ENCODE results near the gene PPP5C. TPM values are rescaled to one million over a fixed set of nuclear protein-coding genes. Genes with fewer than 3 reads are reported as not detected.

The PPP5C gene
- total RNA-seq, 2 experiments from 2014 or later: 105 to 118 TPM

DNA sequence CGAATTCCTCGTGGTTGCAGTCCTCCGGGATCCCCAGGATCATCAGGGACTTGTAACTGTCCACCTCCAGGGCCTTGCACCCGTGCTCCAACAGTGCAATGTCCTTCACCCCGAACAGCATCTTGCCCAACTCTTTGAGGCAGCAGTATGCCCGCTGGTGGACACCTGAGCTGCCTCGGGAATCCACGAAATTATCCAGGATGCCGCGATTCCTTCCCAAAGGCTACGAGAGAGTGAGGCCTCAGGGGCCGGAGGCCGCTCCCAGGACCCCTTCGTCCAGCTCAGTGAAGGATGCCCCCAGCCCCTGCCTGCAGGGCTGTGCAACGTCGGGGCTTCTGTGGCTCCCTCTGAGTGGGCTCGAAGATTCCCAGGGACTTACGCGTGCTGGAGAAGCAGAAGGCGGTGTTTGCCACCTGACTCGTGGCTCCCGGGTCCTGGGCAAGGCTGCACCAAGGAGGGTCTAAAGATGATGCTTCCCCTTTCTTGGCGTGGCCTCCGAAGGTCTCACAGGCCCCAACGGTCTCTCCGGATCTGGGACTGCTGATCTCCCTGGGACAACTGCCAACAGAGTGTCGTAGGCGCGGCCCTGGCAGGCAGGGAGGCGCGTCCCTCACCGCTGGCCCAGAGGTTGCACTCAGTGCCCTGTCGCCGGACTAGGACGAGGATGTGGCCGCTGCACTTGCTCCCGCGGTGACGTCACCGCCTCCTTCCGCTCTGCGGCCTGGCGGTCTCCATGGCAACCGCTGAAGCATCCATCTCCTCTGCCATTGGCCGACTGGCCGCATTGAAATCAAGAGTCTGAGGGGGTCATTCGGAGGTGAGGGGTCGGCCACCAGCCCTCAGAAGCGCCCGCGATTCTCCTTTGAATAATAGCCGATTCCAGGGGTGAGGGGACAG lies 81.6 kb downstream of the PPP5C start, which contains the start of gene PNMA8C:
TSS of gene PNMA8C (minus strand) at position 698 of the 897 bp plus-strand sequence. CDS start at position 121, 577 bp downstream.
- intact Hi-C loops (cut with micrococcal nuclease; ENCODE audit: unreplicated experiment): no loop called here
- H3K79me2 ChIP-seq (ENCODE audit: insufficient read depth, low read depth, low read length): no peaks in the 10 kb centered on the region
- no peaks in the 10 kb centered on the region for H3K36me3 ChIP-seq (ENCODE audit: insufficient read depth, low read length)
- H3K27ac ChIP-seq (ENCODE audit: low read depth, low read length, poor library complexity, severe bottlenecking): peak within 1 kb of the TSS; percentile 83
- ChIA-PET POLR2A (interaction anchor here (1.0 kb wide), 1 partner anchor 48 kb away, joined by 3 read pairs; no protein-coding TSS in a partner anchor), CTCF (ENCODE audit: unreplicated experiment) (no interaction called here)
- H3K4me2 ChIP-seq (ENCODE audit: low read length): peak within 1 kb of the TSS; percentile 70
- no TSS peak for BruUV-seq (replicated peaks)
- peak; percentile 87 for DNase-seq (ENCODE audit: low spot score)
- H3K4me1 ChIP-seq (ENCODE audit: insufficient read depth, low read length, poor library complexity, severe bottlenecking): peaks cover 67% of the 10 kb centered on the region
- H2AFZ ChIP-seq (ENCODE audit: low read length): peak within 1 kb of the TSS; percentile 63
- H3K9me3 ChIP-seq (ENCODE audit: low read length): no peaks in the 10 kb centered on the region
- peak within 1 kb of the TSS; percentile 64 for H3K4me3 ChIP-seq (ENCODE audit: low read depth, low read length, poor library complexity, severe bottlenecking)
- no peaks in the 10 kb centered on the region for H4K20me1 ChIP-seq (ENCODE audit: insufficient read depth, low read length)
- no peak for TF ChIP-seq EZH2phosphoT487 (IDR thresholded peaks at IDR 0.05; ENCODE audit: borderline replicate concordance, low read depth, low read length)
- TF ChIP-seq, protein P1, sequence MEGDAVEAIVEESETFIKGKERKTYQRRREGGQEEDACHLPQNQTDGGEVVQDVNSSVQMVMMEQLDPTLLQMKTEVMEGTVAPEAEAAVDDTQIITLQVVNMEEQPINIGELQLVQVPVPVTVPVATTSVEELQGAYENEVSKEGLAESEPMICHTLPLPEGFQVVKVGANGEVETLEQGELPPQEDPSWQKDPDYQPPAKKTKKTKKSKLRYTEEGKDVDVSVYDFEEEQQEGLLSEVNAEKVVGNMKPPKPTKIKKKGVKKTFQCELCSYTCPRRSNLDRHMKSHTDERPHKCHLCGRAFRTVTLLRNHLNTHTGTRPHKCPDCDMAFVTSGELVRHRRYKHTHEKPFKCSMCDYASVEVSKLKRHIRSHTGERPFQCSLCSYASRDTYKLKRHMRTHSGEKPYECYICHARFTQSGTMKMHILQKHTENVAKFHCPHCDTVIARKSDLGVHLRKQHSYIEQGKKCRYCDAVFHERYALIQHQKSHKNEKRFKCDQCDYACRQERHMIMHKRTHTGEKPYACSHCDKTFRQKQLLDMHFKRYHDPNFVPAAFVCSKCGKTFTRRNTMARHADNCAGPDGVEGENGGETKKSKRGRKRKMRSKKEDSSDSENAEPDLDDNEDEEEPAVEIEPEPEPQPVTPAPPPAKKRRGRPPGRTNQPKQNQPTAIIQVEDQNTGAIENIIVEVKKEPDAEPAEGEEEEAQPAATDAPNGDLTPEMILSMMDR (conservative IDR thresholded peaks at IDR 0.05; ENCODE audit: low read length): no peak
- H3K9me2 ChIP-seq (ENCODE audit: insufficient read depth, low read length): no peaks in the 10 kb centered on the region

DNA sequence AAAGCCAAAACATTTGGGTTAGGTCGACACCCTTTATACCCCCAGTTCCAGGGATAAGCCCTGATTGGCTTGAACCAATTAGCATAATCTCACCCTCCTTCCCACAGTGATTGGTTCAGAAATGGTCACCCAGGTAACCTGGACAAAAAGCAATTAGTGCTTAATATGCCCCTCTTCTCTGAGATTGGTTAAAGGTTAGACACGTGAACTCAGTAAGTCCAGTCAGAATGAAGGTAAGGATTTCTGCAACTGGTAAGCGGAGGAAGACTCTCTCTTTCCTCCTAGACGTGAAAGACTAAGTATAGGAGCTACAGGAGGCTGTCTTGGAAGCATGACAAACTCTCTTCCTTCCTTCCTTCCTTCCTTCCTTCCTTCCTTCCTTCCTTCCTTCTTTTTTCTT lies 83.1 kb downstream of the PPP5C start:
- no peaks in the 10 kb centered on the region for H3K9me3 ChIP-seq (ENCODE audit: low read length)
- H2AFZ ChIP-seq (ENCODE audit: low read length): peak overlapping the region; percentile 61; the same call in 1 of the 2 replicates
- H3K4me1 ChIP-seq (ENCODE audit: insufficient read depth, low read length, poor library complexity, severe bottlenecking): peaks cover 64% of the 10 kb centered on the region
- H4K20me1 ChIP-seq (ENCODE audit: insufficient read depth, low read length): no peaks in the 10 kb centered on the region
- ChIA-PET POLR2A (no interaction called here), CTCF (ENCODE audit: unreplicated experiment) (no interaction called here)
- no TSS peak for BruUV-seq (replicated peaks)
- intact Hi-C loops (cut with micrococcal nuclease; ENCODE audit: unreplicated experiment): loop anchor here (5.0 kb wide), 1 partner anchor 57 kb away; no protein-coding TSS in a partner anchor
- H3K9me2 ChIP-seq (ENCODE audit: insufficient read depth, low read length): no peaks in the 10 kb centered on the region
- H3K4me2 ChIP-seq (ENCODE audit: low read length): peak overlapping the region; percentile 70
- DNase-seq (ENCODE audit: low spot score): peak; percentile 51
- H3K4me3 ChIP-seq (ENCODE audit: low read depth, low read length, poor library complexity, severe bottlenecking): no peak overlapping the region
- H3K27ac ChIP-seq (ENCODE audit: low read depth, low read length, poor library complexity, severe bottlenecking): peak overlapping the region; percentile 83
- no peaks in the 10 kb centered on the region for H3K79me2 ChIP-seq (ENCODE audit: insufficient read depth, low read depth, low read length)
- H3K36me3 ChIP-seq (ENCODE audit: insufficient read depth, low read length): no peaks in the 10 kb centered on the region
- TF ChIP-seq, protein P1 (conservative IDR thresholded peaks at IDR 0.05; ENCODE audit: low read length): no peak
- no peak for TF ChIP-seq EZH2phosphoT487 (IDR thresholded peaks at IDR 0.05; ENCODE audit: borderline replicate concordance, low read depth, low read length)

All from OCI-LY7 (cell line).